Stimulated activated CD4-positive, alpha-beta T cell treated with anti-CD3 and anti-CD28 coated beads, TNF-alpha, amount 100 ng/mL, for 24 hours (primary cell): ENCODE results near the gene COL26A1.
"Not testable (repeated sequence)": the region's sequence is repeated elsewhere in the genome, so short reads cannot be mapped to it uniquely, and the experiment has no call there.

Source experiments
- DNase-seq, 3 experiments: peaks; one replicate each; pipeline ENCODE4 v3.0.0-alpha.2; 2020; ENCODE audit warnings: low read depth in 3 of 3

Gene COL26A1

GRCh38 chr7:101442426-101443070, 79.9 kb downstream of the COL26A1 start:
- DNase-seq = no peak

- no peak for DNase-seq
Observed at GRCh38 chr7:101450064-101450463, 87.4 kb downstream of the COL26A1 start.

GRCh38 chr7:101453617-101454016, 90.9 kb downstream of the COL26A1 start:
- no peak for DNase-seq

- DNase-seq = no peak
Observed at GRCh38 chr7:101457001-101457750, 94.5 kb downstream of the COL26A1 start.

GRCh38 chr7:101465131-101465530, 102.5 kb downstream of the COL26A1 start:
- no peak for DNase-seq

- DNase-seq = no peak
Observed at GRCh38 chr7:101465576-101466196, 103.0 kb downstream of the COL26A1 start.

GRCh38 chr7:101466871-101467270, 104.2 kb downstream of the COL26A1 start:
- DNase-seq = no peak

GRCh38 chr7:101468546-101469275, 106.0 kb downstream of the COL26A1 start:
- no peak for DNase-seq

GRCh38 chr7:101470668-101471487, 108.2 kb downstream of the COL26A1 start:
- DNase-seq = no peak

- no peak for DNase-seq
Observed at GRCh38 chr7:101474178-101474577, 111.5 kb downstream of the COL26A1 start.

- DNase-seq = not testable (repeated sequence)
Observed at GRCh38 chr7:101475691-101476090, 113.0 kb downstream of the COL26A1 start.

GRCh38 chr7:101479217-101479616, 116.5 kb downstream of the COL26A1 start:
- no peak for DNase-seq

- not testable (repeated sequence) for DNase-seq
Observed at GRCh38 chr7:101486056-101486432, 123.4 kb downstream of the COL26A1 start.

- DNase-seq = no peak
Observed at GRCh38 chr7:101486433-101487104, 123.9 kb downstream of the COL26A1 start.

- no peak for DNase-seq
Observed at GRCh38 chr7:101487105-101487458, 124.4 kb downstream of the COL26A1 start.

- no peak for DNase-seq
Observed at GRCh38 chr7:101487753-101488152, 125.1 kb downstream of the COL26A1 start.

- DNase-seq = no peak
Observed at GRCh38 chr7:101488826-101489572, 126.3 kb downstream of the COL26A1 start.

GRCh38 chr7:101490439-101490838, 127.8 kb downstream of the COL26A1 start:
- not testable (repeated sequence) for DNase-seq

- DNase-seq = not testable (repeated sequence)
Observed at GRCh38 chr7:101491442-101491841, 128.8 kb downstream of the COL26A1 start.
